AG04450 (cell line): ENCODE measurements around the gene FAM78B. TPM values are rescaled to one million over a fixed set of nuclear protein-coding genes. Genes with fewer than 3 reads are reported as not detected.

Experiments used
- CTCF ChIA-PET: fragments of 300-600, 350-600 bp; formaldehyde crosslinking; extraction: SDS; loops from one replicate; lab custom pipeline; 2022; ENCODE audit warnings: antibody characterized with exemption, inconsistent platforms; lab: Charles Lee
- POLR2A ChIA-PET: fragments of 350-600 bp; formaldehyde crosslinking; extraction: SDS; loops from one replicate; lab custom pipeline; 2021; ENCODE audit warnings: antibody characterized with exemption, inconsistent platforms; lab: Yijun Ruan, JAX
- DNase-seq: peaks from one replicate; pipeline ENCODE4 v3.0.0-alpha.2; 2011; ENCODE audit warnings: low read depth, low spot score
- H3K27ac ChIP-seq: one replicate; pipeline ENCODE4 v1.5.1; 2012; ENCODE audit warnings: low read depth, low read length, control low read depth
- H3K27me3 ChIP-seq: one replicate; pipeline ENCODE4 v1.6.0; 2012; ENCODE audit warnings: low read length; ENCODE audit not compliant: control insufficient read depth, insufficient read depth
- H3K4me3 ChIP-seq: 2 replicates; pipeline ENCODE4 v1.5.1; 2011; ENCODE audit warnings: mild to moderate bottlenecking, low read depth, low read length, control low read depth
- H3K9me3 ChIP-seq: 2 replicates; pipeline ENCODE4 v1.5.1; 2012; ENCODE audit warnings: low read length; ENCODE audit not compliant: control insufficient read depth, insufficient read depth
- polyA plus RNA-seq: library from polyadenylated mRNA; depleted of rRNA; stranded (reverse); fragments of >200 nt; gene quantifications from 2 replicates; pipeline ENCODE4 v1.2.3, GENCODE V29; 2011
- TF ChIP-seq, protein P1 (sequence below): IDR thresholded peaks from 2 replicates; pipeline ENCODE4 v1.5.1; 2011; ENCODE audit warnings: low read depth, low read length, control low read depth, inconsistent platforms

The FAM78B gene
- polyA plus RNA-seq, 1 experiment, result 0.05 TPM

DNA sequence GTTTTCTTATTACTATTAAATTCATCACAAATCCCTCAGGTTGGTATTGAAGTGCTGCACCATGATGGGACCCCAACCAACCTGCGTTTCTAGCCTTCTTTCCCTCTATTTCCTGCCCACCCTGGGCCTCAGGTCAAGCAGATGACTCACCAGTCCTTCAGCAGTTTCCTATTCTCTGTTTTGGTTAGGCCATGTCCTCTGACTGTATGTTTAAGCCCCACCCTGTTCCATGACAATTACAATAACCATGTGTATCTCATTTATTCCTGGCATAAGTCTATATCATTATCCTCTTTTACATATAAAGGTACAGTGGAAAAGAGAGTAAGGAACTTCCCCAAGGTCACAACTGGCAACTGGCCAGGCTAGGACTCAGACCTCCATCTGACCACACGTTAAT, 5.3 kb upstream of the FAM78B start:
- H3K4me3 ChIP-seq, result no peak overlapping the region
- peaks cover 5% of the 10 kb centered on the region for H3K27me3 ChIP-seq
- ChIA-PET POLR2A (no interaction called here), CTCF (interaction anchor here (1.9 kb wide), 1 partner anchor 247 kb away, joined by 4 read pairs; no protein-coding TSS in a partner anchor)
- H3K9me3 ChIP-seq, result no peaks in the 10 kb centered on the region
- TF ChIP-seq, protein P1, sequence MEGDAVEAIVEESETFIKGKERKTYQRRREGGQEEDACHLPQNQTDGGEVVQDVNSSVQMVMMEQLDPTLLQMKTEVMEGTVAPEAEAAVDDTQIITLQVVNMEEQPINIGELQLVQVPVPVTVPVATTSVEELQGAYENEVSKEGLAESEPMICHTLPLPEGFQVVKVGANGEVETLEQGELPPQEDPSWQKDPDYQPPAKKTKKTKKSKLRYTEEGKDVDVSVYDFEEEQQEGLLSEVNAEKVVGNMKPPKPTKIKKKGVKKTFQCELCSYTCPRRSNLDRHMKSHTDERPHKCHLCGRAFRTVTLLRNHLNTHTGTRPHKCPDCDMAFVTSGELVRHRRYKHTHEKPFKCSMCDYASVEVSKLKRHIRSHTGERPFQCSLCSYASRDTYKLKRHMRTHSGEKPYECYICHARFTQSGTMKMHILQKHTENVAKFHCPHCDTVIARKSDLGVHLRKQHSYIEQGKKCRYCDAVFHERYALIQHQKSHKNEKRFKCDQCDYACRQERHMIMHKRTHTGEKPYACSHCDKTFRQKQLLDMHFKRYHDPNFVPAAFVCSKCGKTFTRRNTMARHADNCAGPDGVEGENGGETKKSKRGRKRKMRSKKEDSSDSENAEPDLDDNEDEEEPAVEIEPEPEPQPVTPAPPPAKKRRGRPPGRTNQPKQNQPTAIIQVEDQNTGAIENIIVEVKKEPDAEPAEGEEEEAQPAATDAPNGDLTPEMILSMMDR, result no peak
- DNase-seq, result no peak
- no peak overlapping the region for H3K27ac ChIP-seq

DNA sequence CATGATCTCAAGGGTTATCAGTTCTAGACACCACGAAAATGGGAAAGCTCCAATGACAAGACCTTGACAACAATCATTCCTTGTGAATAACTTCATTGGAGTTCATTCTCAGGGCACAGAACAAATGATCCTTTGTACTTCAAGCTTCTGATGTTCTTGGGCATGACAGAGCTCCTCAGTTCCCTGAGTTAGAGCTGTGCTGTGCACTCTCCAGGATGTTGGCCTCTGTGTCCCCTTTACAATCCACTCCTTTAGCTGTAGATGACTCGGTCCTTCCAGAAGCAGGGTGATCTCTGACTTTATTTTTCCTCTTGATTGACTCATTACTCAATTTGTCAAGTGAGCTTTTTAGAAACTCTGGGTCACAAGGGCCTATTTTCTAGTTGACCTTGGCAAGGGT, 3.9 kb upstream of the FAM78B start:
- ChIA-PET CTCF (no interaction called here), POLR2A (no interaction called here)
- no peak overlapping the region for H3K27ac ChIP-seq
- TF ChIP-seq, protein P1, result no peak
- no peaks in the 10 kb centered on the region; the same call in 1 of the 2 replicates for H3K9me3 ChIP-seq
- DNase-seq, result no peak
- H3K27me3 ChIP-seq, result peaks cover 9% of the 10 kb centered on the region
- H3K4me3 ChIP-seq, result no peak overlapping the region

DNA sequence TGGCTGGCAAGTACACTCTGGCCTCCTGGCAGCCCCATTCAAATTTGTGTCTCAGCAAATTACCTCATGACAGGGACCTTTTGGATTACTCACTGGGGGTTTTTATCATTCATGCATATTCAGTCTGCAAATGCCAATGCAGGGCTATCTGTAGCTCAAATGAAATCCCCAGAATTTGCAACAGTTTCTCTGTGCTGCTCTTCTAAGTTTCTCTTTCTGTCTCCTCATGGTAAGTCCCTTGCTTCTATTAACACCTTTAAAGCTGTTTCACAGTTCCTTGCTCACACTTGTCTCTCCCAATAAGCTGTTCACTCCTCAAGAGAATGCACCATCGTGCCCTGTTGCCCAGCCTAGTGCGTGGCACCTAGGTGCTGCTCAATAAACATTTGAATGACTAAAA, 3.3 kb upstream of the FAM78B start:
- ChIA-PET CTCF (no interaction called here), POLR2A (no interaction called here)
- peaks cover 15% of the 10 kb centered on the region for H3K27me3 ChIP-seq
- DNase-seq, result no peak
- TF ChIP-seq, protein P1, result no peak
- H3K27ac ChIP-seq, result no peak overlapping the region
- no peak overlapping the region for H3K4me3 ChIP-seq
- peaks cover 2% of the 10 kb centered on the region; the same call in 1 of the 2 replicates for H3K9me3 ChIP-seq

DNA sequence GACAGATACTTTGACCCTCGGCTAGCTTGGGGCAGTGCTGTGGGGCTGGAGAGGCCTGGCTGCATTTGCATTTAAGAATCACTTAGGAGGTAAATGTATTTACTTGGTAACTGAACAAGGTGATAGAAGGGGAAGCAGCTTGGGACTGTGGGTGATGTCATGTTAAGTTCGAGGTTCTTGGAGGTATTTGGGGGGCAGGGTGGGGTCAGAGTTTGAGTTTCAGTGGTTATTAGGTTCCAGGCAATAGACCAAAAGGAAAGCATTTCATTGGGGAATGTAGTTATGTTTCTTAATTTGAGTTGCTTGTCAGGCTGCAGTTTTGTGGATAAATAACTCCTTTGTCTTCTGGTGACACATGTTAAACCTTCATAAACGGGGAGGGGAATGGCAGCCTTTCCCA, 2.4 kb upstream of the FAM78B start:
- DNase-seq, result no peak
- TF ChIP-seq, protein P1, result no peak
- ChIA-PET POLR2A (no interaction called here), CTCF (no interaction called here)
- no peak overlapping the region for H3K4me3 ChIP-seq
- peaks cover 2% of the 10 kb centered on the region; the same call in 1 of the 2 replicates for H3K9me3 ChIP-seq
- peaks cover 17% of the 10 kb centered on the region for H3K27me3 ChIP-seq
- no peak overlapping the region for H3K27ac ChIP-seq

DNA sequence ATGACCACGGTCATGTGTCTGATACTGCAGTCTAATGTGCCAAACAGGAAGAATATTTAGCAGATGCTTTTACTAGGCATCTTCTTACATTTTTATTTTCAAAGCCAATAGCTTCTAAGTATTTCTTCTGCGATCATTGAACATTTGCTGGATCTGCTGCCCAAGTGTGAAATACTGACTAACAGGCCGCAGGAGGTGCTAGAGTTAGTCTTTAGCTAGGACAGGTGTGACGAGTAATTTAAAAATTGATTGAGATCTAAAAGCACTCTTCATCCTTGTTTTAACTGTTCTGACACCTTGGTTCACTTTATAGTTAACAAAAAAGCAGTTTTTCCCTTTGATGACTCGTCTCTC, 748 bp upstream of the FAM78B start:
- ChIA-PET CTCF (interaction anchor here (1.6 kb wide), 1 partner anchor 243 kb away, joined by 4 read pairs; no protein-coding TSS in a partner anchor), POLR2A (no interaction called here)
- peaks cover 2% of the 10 kb centered on the region; the same call in 1 of the 2 replicates for H3K9me3 ChIP-seq
- no peak for DNase-seq
- H3K4me3 ChIP-seq, result no peak overlapping the region
- H3K27me3 ChIP-seq, result peaks cover 17% of the 10 kb centered on the region
- no peak overlapping the region for H3K27ac ChIP-seq
- TF ChIP-seq, protein P1, result no peak
